CD14-positive monocyte (primary cell): ENCODE results near the gene MYH10. TPM values are rescaled to one million over a fixed set of nuclear protein-coding genes. Genes with fewer than 3 reads are reported as not detected.

Experiments used
- DNase-seq, 3 donors: peaks; one replicate each; pipeline ENCODE4 v3.0.0-alpha.2; 2011 to 2022
- H2AFZ ChIP-seq: 2 replicates; pipeline ENCODE4 v1.6.0; 2012; ENCODE audit warnings: mild to moderate bottlenecking, low read depth, low read length, inconsistent platforms; ENCODE audit not compliant: insufficient read depth, poor library complexity, severe bottlenecking
- H3K27ac ChIP-seq, 2 donors: 1 replicate in 1 of 2; 2 replicates in 1 of 2; pipeline ENCODE4 v1.5.1; 2012 to 2013; ENCODE audit warnings: low read length in 2 of 2, control low read depth in 1 of 2, inconsistent platforms in 1 of 2, low read depth in 1 of 2, mild to moderate bottlenecking in 1 of 2
- H3K27me3 ChIP-seq, 2 donors: one replicate each; pipeline versions ENCODE4 v1.6.0 to v1.6.1; 2011 to 2013; ENCODE audit warnings: low read length in 2 of 2; ENCODE audit not compliant: control insufficient read depth in 2 of 2, insufficient read depth in 2 of 2
- H3K36me3 ChIP-seq, 2 donors: replicated peaks in 1 of 2; 1 replicate in 1 of 2; 2 replicates in 1 of 2; pipeline versions ENCODE4 v1.5.1 to v1.6.1; 2012 to 2013; ENCODE audit warnings: low read length in 2 of 2, control low read depth in 1 of 2, inconsistent platforms in 1 of 2, mild to moderate bottlenecking in 1 of 2; ENCODE audit not compliant: insufficient read depth in 2 of 2, control insufficient read depth in 1 of 2
- H3K4me1 ChIP-seq, 2 donors: 1 replicate in 1 of 2; 2 replicates in 1 of 2; pipeline versions ENCODE4 v1.5.1 to v1.6.1; 2012 to 2013; ENCODE audit warnings: low read length in 2 of 2, control low read depth in 1 of 2, inconsistent platforms in 1 of 2, mild to moderate bottlenecking in 1 of 2, moderate library complexity in 1 of 2; ENCODE audit not compliant: insufficient read depth in 2 of 2, control insufficient read depth in 1 of 2
- H3K4me2 ChIP-seq: replicated peaks from 2 replicates; pipeline ENCODE3; 2012; ENCODE audit warnings: low read length, moderate library complexity, mild to moderate bottlenecking; ENCODE audit not compliant: poor library complexity, severe bottlenecking; ENCODE audit errors: extremely low read depth
- H3K4me3 ChIP-seq, 3 experiments: fragments of 200-600 bp in 1 of 3; sonication (generic) in 1 of 3; replicated peaks in 1 of 3; 1 replicate in 2 of 3; 2 replicates in 1 of 3; pipeline ENCODE4 v1.5.1; 2011 to 2013; ENCODE audit warnings: low read length in 3 of 3, mild to moderate bottlenecking in 3 of 3, control low read depth in 2 of 3, low read depth in 2 of 3, inconsistent platforms in 1 of 3, moderate library complexity in 1 of 3
- H3K79me2 ChIP-seq: 2 replicates; pipeline ENCODE4 v1.6.0; 2012; ENCODE audit warnings: mild to moderate bottlenecking, control low read depth, inconsistent platforms, low read length, moderate library complexity; ENCODE audit not compliant: insufficient read depth
- H3K9ac ChIP-seq: 2 replicates; pipeline ENCODE4 v1.6.0; 2017; ENCODE audit warnings: low read length, mild to moderate bottlenecking; ENCODE audit not compliant: insufficient read depth, poor library complexity, severe bottlenecking
- H3K9me3 ChIP-seq, 2 donors: replicated peaks in 1 of 2; 1 replicate in 1 of 2; 2 replicates in 1 of 2; pipeline versions ENCODE4 v1.5.1 to v1.6.1; 2012 to 2013; ENCODE audit warnings: low read length in 2 of 2, control low read depth in 1 of 2; ENCODE audit not compliant: control insufficient read depth in 1 of 2, insufficient read depth in 1 of 2
- H4K20me1 ChIP-seq: 2 replicates; pipeline ENCODE4 v1.6.0; 2012; ENCODE audit warnings: mild to moderate bottlenecking, low read length, control low read depth, moderate library complexity; ENCODE audit not compliant: insufficient read depth
- H3K27ac Mint-ChIP-seq, 7 donors: one replicate each; pipeline ENCODE4 v1.8.0; 2020; ENCODE audit warnings: mild to moderate bottlenecking in 7 of 7, mixed read lengths in 7 of 7, moderate library complexity in 6 of 7, inconsistent platforms in 2 of 7
- H3K27me3 Mint-ChIP-seq, 3 donors: one replicate each; pipeline ENCODE4 v1.8.0; 2021 to 2022; ENCODE audit warnings: low read depth in 3 of 3, mild to moderate bottlenecking in 3 of 3, mixed read lengths in 3 of 3, moderate library complexity in 3 of 3, inconsistent platforms in 1 of 3
- H3K36me3 Mint-ChIP-seq, 2 donors: one replicate each; pipeline ENCODE4 v1.8.0; 2020; ENCODE audit warnings: mixed read lengths in 2 of 2, inconsistent platforms in 1 of 2, mild to moderate bottlenecking in 1 of 2
- H3K4me1 Mint-ChIP-seq: one replicate; pipeline ENCODE4 v1.8.0; 2020; ENCODE audit warnings: mild to moderate bottlenecking, mixed read lengths
- H3K4me3 Mint-ChIP-seq, 2 donors: one replicate each; pipeline ENCODE4 v1.8.0; 2020; ENCODE audit warnings: mild to moderate bottlenecking in 2 of 2, mixed read lengths in 2 of 2, moderate library complexity in 1 of 2
- H3K9me3 Mint-ChIP-seq, 7 donors: one replicate each; pipeline ENCODE4 v1.8.0; 2020 to 2022; ENCODE audit warnings: mixed read lengths in 7 of 7, mild to moderate bottlenecking in 6 of 7, moderate library complexity in 6 of 7, inconsistent platforms in 2 of 7
- CTCF ChIP-seq: fragments of 200-600 bp; IDR thresholded peaks from one replicate; pipeline ENCODE4 v1.8.0; 2022; ENCODE audit warnings: antibody characterized with exemption, mild to moderate bottlenecking
- WGBS: methylation state at CpG from one replicate; pipeline ENCODE4 v1.1.5; 2013; ENCODE audit warnings: missing lambda C conversion rate; ENCODE audit not compliant: insufficient coverage; 5-methylcytosine and 5-hydroxymethylcytosine counted together
- intact Hi-C, 2 donors: fragments of 100-400 bp; cut with micrococcal nuclease; formaldehyde crosslinking; loops; one replicate each; pipeline versions ENCODE4 v1.15.0 to v1.15.1; 2023
- polyA plus RNA-seq, 3 donors: library from polyadenylated mRNA; depleted of rRNA in 1 of 3; unstranded in 2 of 3; stranded (reverse) in 1 of 3; fragments of 300-500 nt in 2 of 3; fragments of >200 nt in 1 of 3; fragmentation: Illumina TruSeq in 2 of 3; gene quantifications; 1 replicate in 2 of 3; 2 replicates in 1 of 3; pipeline ENCODE4 v1.2.3, GENCODE V29; 2012 to 2021

The MYH10 gene
- polyA plus RNA-seq, 3 donors, result 0.42 to 0.65 TPM; not detected in 1

DNA sequence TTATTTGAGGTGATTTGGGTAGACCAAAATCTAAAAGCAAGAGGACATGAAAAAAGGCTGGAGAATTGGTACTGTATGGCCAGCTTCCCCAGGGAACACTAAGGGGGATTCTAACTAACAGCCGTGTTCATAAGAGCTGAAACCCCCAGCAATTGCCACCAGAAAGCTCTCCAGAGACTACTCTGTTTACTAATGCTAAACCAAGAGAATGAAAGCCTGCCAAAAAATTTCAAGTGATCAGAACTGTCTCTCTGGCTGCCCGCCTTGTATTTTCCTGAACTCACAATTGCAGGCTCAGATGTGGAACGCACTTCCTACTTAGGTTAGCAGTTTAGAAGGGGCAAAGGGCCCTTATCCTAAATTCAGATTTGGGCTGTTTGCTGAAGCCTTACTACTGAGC, 24.1 kb downstream of the MYH10 start:
- Histone ChIP-seq H3K27ac (no peak overlapping the region), H3K9me3 (no peaks in the 10 kb centered on the region), H3K4me1 (no peaks in the 10 kb centered on the region), H3K4me3 (no peak overlapping the region), H3K36me3 (no peaks in the 10 kb centered on the region), H3K27me3 (peaks cover 0 to 12% of the 10 kb centered on the region in 2 donors), H3K79me2 (no peaks in the 10 kb centered on the region), H4K20me1 (no peaks in the 10 kb centered on the region), H3K4me2 (no peak overlapping the region), H2AFZ (no peak overlapping the region), H3K9ac (no peak overlapping the region)
- Mint-ChIP-seq H3K4me1 (no peaks in the 10 kb centered on the region), H3K27ac (no peak overlapping the region), H3K9me3 (peaks cover 0 to 12% (median 2%) of the 10 kb centered on the region in 7 donors), H3K36me3 (no peaks in the 10 kb centered on the region), H3K4me3 (peak overlapping the region in 1 of 2 donors; percentile 7), H3K27me3 (peaks cover 2 to 11% (median 11%) of the 10 kb centered on the region in 3 donors)
- WGBS, result 100% methylated on average over 3 of the region's 3 CpGs
- no peak for TF ChIP-seq CTCF
- intact Hi-C loops, result loop anchor here in 1 of 2 donors (10.0 kb wide), 1 partner anchor 1532 kb away; no protein-coding TSS in a partner anchor
- DNase-seq, result no peak

DNA sequence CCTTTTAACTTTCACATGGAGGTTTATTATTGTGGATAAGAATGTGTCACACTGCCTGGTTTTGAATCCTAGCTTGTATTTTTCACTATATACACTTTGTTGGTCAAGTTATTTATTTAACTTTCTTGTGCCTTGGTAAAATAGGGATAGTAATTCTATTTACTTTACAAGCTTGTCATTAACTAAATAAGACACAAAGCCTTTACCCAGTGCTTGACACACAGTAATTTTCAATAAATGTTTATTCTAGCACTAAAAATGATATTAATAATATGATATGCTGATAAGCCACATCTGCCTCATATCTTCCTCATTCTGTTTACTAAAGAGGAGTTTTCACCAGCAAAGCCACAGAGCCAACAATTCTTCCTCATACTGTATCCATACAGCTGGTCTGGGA, 27.8 kb downstream of the MYH10 start:
- no peak for TF ChIP-seq CTCF
- Mint-ChIP-seq H3K36me3 (no peaks in the 10 kb centered on the region), H3K4me1 (no peaks in the 10 kb centered on the region), H3K27me3 (peaks cover 3 to 7% (median 4%) of the 10 kb centered on the region in 3 donors), H3K27ac (no peak overlapping the region), H3K4me3 (no peak overlapping the region), H3K9me3 (peaks cover 0 to 5% (median 0%) of the 10 kb centered on the region in 7 donors)
- H3K27me3 ChIP-seq, result peaks cover 0 to 12% of the 10 kb centered on the region in 2 donors
- H3K79me2 ChIP-seq, result no peaks in the 10 kb centered on the region
- H3K9me3 ChIP-seq, result no peaks in the 10 kb centered on the region
- H2AFZ ChIP-seq, result no peak overlapping the region
- no peak overlapping the region for H3K4me2 ChIP-seq
- H3K4me3 ChIP-seq, result no peak overlapping the region
- H3K36me3 ChIP-seq, result no peaks in the 10 kb centered on the region
- no peak overlapping the region for H3K27ac ChIP-seq
- intact Hi-C loops, result loop anchor here in 1 of 2 donors (10.0 kb wide), 1 partner anchor 1528 kb away; no protein-coding TSS in a partner anchor
- H3K9ac ChIP-seq, result no peak overlapping the region
- H4K20me1 ChIP-seq, result no peaks in the 10 kb centered on the region
- DNase-seq, result no peak
- H3K4me1 ChIP-seq, result no peaks in the 10 kb centered on the region
